HEK293 (cell line): ENCODE results near the gene GPSM1.

ENCODE experiments used
- ZNF292 ChIP-seq: fragments of 450-650 bp; formaldehyde crosslinking; IDR thresholded peaks from 2 replicates; pipeline ENCODE4 v1.5.1; 2016; ENCODE audit warnings: low read depth, missing biosample characterization, missing genetic modification characterization, borderline replicate concordance
- ZNF670 ChIP-seq: fragments of 450-650 bp; formaldehyde crosslinking; IDR thresholded peaks from 2 replicates; pipeline ENCODE4 v1.5.1; 2016; ENCODE audit warnings: missing biosample characterization, missing genetic modification characterization, low read depth
- TF ChIP-seq, protein P1 (sequence below): fragments of 450-650 bp; IDR thresholded peaks from 2 replicates; pipeline ENCODE4 v1.5.1; 2018; ENCODE audit warnings: missing biosample characterization, missing genetic modification characterization
- TF ChIP-seq, protein P2 (sequence below): fragments of 450-650 bp; formaldehyde crosslinking; IDR thresholded peaks from 2 replicates; pipeline ENCODE4 v1.5.1; 2016; ENCODE audit warnings: missing biosample characterization, missing genetic modification characterization

DNA sequence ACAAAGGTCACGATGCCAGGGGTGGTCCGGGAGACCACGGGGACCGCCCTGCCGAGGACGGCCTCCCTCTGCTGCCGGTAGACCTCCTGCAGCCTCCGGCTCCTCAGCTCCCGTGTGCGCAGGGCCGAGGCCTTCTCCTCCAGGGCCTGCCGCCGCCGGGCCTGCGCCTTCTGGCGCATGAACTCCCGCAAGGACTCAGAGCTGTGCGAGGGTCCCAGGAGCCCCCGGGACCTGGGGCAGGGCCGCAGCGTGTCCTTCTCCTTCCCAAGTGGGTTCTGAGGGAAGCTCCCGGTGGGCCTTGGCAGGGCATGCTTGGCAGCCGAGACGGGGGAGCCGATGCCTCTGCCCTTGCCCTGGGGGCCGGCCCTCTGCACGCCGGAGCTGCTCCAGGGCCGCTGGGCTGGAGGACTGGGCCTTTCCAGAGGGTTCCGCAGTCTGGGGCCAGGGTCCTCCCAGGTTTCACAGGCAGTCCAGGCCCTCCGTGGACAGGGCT, 36.8 kb upstream of the GPSM1 start:
- TF ChIP-seq, protein P1, sequence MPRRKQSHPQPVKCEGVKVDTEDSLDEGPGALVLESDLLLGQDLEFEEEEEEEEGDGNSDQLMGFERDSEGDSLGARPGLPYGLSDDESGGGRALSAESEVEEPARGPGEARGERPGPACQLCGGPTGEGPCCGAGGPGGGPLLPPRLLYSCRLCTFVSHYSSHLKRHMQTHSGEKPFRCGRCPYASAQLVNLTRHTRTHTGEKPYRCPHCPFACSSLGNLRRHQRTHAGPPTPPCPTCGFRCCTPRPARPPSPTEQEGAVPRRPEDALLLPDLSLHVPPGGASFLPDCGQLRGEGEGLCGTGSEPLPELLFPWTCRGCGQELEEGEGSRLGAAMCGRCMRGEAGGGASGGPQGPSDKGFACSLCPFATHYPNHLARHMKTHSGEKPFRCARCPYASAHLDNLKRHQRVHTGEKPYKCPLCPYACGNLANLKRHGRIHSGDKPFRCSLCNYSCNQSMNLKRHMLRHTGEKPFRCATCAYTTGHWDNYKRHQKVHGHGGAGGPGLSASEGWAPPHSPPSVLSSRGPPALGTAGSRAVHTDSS, result no peak
- TF ChIP-seq ZNF292 (tag by site-specific recombination), result no peak
- TF ChIP-seq, protein P2, sequence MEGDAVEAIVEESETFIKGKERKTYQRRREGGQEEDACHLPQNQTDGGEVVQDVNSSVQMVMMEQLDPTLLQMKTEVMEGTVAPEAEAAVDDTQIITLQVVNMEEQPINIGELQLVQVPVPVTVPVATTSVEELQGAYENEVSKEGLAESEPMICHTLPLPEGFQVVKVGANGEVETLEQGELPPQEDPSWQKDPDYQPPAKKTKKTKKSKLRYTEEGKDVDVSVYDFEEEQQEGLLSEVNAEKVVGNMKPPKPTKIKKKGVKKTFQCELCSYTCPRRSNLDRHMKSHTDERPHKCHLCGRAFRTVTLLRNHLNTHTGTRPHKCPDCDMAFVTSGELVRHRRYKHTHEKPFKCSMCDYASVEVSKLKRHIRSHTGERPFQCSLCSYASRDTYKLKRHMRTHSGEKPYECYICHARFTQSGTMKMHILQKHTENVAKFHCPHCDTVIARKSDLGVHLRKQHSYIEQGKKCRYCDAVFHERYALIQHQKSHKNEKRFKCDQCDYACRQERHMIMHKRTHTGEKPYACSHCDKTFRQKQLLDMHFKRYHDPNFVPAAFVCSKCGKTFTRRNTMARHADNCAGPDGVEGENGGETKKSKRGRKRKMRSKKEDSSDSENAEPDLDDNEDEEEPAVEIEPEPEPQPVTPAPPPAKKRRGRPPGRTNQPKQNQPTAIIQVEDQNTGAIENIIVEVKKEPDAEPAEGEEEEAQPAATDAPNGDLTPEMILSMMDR (tag by site-specific recombination), result no peak
- TF ChIP-seq ZNF670 (tag by site-specific recombination), result no peak
